ENCODE data around the gene FLT3.

The FLT3 gene

DNA sequence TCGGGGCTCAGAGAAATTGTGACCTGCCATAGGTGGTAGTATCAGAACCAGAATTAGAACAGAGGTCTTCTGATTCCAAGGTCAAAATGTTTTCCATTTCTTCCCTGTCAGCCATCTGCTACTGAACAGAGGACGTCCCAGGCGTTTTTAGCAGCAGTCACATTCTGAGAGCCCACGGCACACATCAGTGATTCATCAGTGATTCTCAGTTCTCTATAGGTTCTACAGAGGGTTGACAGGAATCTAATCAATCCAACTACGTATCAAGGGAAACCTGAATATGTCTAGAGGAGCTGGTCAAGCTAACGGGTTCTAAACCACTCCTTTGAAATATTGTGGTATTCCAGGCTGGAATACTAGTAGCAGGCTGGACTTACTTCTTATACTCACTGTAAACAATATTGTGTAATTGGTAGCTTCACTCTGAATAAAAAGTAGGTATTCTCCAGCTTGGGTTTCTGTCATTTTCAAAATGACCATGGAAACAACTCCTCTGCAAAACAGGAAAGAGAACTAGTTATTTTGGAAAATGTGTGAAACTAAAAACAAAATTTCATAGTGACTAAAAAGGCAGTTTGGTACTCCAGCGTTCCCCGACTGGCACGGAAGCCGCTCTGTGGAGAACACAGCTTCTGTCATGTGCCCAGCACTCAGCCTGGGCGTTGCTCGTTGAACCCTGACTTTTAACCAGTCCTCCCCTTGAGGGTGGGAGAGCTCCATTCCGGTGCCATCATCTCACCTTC lies 43.2 kb downstream of the FLT3 start:
- no peak overlapping the region for H3K4me3 ChIP-seq (ENCODE audit: low read depth, low read length)
- no peak for DNase-seq (ENCODE audit: low read depth)
- TF ChIP-seq MYC (IDR thresholded peaks at IDR 0.05; ENCODE audit: low read depth, low read length) (no peak), POLR2A (IDR thresholded peaks at IDR 0.05; ENCODE audit: extremely low read depth, insufficient read length) (no peak)
- TF ChIP-seq, protein P1, sequence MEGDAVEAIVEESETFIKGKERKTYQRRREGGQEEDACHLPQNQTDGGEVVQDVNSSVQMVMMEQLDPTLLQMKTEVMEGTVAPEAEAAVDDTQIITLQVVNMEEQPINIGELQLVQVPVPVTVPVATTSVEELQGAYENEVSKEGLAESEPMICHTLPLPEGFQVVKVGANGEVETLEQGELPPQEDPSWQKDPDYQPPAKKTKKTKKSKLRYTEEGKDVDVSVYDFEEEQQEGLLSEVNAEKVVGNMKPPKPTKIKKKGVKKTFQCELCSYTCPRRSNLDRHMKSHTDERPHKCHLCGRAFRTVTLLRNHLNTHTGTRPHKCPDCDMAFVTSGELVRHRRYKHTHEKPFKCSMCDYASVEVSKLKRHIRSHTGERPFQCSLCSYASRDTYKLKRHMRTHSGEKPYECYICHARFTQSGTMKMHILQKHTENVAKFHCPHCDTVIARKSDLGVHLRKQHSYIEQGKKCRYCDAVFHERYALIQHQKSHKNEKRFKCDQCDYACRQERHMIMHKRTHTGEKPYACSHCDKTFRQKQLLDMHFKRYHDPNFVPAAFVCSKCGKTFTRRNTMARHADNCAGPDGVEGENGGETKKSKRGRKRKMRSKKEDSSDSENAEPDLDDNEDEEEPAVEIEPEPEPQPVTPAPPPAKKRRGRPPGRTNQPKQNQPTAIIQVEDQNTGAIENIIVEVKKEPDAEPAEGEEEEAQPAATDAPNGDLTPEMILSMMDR (IDR thresholded peaks at IDR 0.05; ENCODE audit: low read depth, low read length) = no peak
- TF ChIP-seq, protein P2, sequence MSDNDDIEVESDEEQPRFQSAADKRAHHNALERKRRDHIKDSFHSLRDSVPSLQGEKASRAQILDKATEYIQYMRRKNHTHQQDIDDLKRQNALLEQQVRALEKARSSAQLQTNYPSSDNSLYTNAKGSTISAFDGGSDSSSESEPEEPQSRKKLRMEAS (IDR thresholded peaks at IDR 0.05; ENCODE audit: low read depth, low read length) = no peak

DNA sequence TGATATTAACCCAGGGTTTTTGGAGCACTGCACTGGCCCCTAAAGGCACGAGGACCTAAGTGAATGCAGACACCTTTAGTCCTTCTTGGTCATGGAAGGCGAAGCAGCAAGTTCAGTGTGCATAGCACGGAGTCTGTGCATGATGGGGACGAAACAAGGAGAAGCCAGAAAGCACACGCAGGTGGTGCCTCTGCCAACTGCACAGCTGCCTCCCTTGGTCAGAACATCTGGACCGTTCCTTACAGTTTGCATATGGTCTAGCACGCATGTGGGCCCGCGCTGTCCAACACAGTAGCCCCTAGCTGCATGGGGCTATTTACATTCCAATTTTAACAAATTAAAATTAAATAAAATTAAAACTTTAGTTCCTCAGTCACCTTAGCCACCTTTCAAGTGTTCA lies 44.0 kb downstream of the FLT3 start:
- no peak overlapping the region for H3K4me3 ChIP-seq (ENCODE audit: low read depth, low read length)
- no peak for TF ChIP-seq POLR2A (IDR thresholded peaks at IDR 0.05; ENCODE audit: extremely low read depth, insufficient read length)
- TF ChIP-seq, protein P2 (IDR thresholded peaks at IDR 0.05; ENCODE audit: low read depth, low read length) = no peak
- no peak for DNase-seq (ENCODE audit: low read depth)

- peak; percentile 65 for DNase-seq (ENCODE audit: low read depth)
- TF ChIP-seq, protein P2 (IDR thresholded peaks at IDR 0.05; ENCODE audit: low read depth, low read length) = peak; percentile 38; the same call in 1 of the 2 replicates
- no peak for TF ChIP-seq POLR2A (IDR thresholded peaks at IDR 0.05; ENCODE audit: extremely low read depth, insufficient read length)
- TF ChIP-seq, protein P1 (IDR thresholded peaks at IDR 0.05; ENCODE audit: low read depth, low read length) = no peak
- TF ChIP-seq MYC (IDR thresholded peaks at IDR 0.05; ENCODE audit: low read depth, low read length) = no peak
- no peak overlapping the region for H3K4me3 ChIP-seq (ENCODE audit: low read depth, low read length)
Observed at GRCh38 chr13:28055357-28055756, 45.0 kb downstream of the FLT3 start.

GRCh38 chr13:28052945-28053344 lies 47.4 kb downstream of the FLT3 start:
- no peak overlapping the region for H3K4me3 ChIP-seq (ENCODE audit: low read depth, low read length)
- peak; percentile 79 for DNase-seq (ENCODE audit: low read depth)
- no peak for TF ChIP-seq POLR2A (IDR thresholded peaks at IDR 0.05; ENCODE audit: extremely low read depth, insufficient read length)
- peak; percentile 59; the same call in 1 of the 2 replicates for TF ChIP-seq MYC (IDR thresholded peaks at IDR 0.05; ENCODE audit: low read depth, low read length)
- TF ChIP-seq, protein P2 (IDR thresholded peaks at IDR 0.05; ENCODE audit: low read depth, low read length) = 0 out of 2 replicates have a peak, but pooled peaks have one; percentile 25
- TF ChIP-seq, protein P1 (IDR thresholded peaks at IDR 0.05; ENCODE audit: low read depth, low read length) = no peak

- H3K4me3 ChIP-seq (ENCODE audit: low read depth, low read length) = no peak overlapping the region
- no peak for TF ChIP-seq MYC (IDR thresholded peaks at IDR 0.05; ENCODE audit: low read depth, low read length)
- TF ChIP-seq, protein P1 (IDR thresholded peaks at IDR 0.05; ENCODE audit: low read depth, low read length) = no peak
- TF ChIP-seq, protein P2 (IDR thresholded peaks at IDR 0.05; ENCODE audit: low read depth, low read length) = no peak
- TF ChIP-seq POLR2A (IDR thresholded peaks at IDR 0.05; ENCODE audit: extremely low read depth, insufficient read length) = no peak
- no peak for DNase-seq (ENCODE audit: low read depth)
Observed at GRCh38 chr13:28049880-28050875, 50.2 kb downstream of the FLT3 start.
